ENCODE results near the gene FMO3.

DNA sequence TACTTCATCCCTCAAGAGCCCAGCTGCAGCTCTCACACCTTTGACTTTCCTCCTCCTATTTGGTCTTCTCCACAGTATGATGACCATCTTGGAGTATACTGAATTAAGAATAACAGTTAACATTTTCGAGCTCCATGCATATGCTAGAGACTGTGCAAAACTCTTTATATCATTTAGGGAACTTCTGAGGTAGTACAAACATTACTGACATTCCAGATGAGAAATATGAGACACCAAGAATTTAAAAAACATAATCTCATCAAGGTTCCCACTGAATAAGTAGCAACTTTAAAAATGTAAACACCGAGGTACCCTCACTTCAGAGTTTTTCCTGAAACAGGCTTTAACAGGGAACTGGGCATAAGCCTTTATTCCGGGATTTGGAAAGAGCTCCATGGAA lies 22.7 kb downstream of the FMO3 start:
- TF ChIP-seq GATA3 (IDR thresholded peaks at IDR 0.05; ENCODE audit: low read depth, low read length) (no peak), GATA2 (IDR thresholded peaks at IDR 0.05; ENCODE audit: low read depth, low read length) (no peak)
